ENCODE measurements around the gene CALD1.

GRCh38 chr7:134828361-134828760 is 48.9 kb downstream of the CALD1 start:
- TF ChIP-seq CTCF (IDR thresholded peaks at IDR 0.05; ENCODE audit: low read length) (no peak), EZH2 (IDR thresholded peaks at IDR 0.05; ENCODE audit: borderline replicate concordance, low read length) (no peak)

Data from OCI-LY1 (cell line).